ENCODE measurements around the gene PKP2.

PKP2 gene

DNA sequence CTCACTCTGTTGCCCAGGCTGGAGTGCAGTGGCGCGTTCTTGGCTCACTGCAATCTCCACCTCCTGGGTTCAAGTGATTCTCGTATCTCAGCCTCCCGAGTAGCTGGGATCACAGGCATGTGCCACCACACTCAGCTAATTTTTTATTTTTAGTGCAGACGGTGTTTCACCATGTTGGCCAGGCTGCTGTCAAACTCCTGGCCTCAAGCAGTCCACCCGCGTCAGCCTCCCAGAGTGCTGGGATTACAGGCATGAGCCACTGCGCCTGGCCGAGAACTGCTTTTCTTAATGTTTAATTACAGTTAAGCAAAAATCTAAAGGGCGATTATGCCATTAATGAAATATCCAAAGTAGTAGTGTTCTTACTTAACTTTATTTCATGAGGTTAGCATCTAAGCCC, 154.4 kb downstream of the PKP2 start:
- no peak for DNase-seq

Data from hematopoietic multipotent progenitor cell treated with erythropoietin and hydrocortisone succinate and interleukin-3 and kit ligand, for 6 days (in vitro differentiated cells).